IMR-90 (cell line): Measurements from ENCODE around the gene NPS.

Experiments
- CEBPB ChIP-seq: IDR thresholded peaks from 2 replicates; pipeline ENCODE4 v1.6.1; 2012; ENCODE audit warnings: low read depth, low read length, improper control_type of control experiment
- TF ChIP-seq, protein P1 (sequence below): conservative IDR thresholded peaks from 2 replicates; pipeline ENCODE4 v1.5.1; 2012; ENCODE audit warnings: mild to moderate bottlenecking, low read depth, low read length, improper control_type of control experiment

DNA sequence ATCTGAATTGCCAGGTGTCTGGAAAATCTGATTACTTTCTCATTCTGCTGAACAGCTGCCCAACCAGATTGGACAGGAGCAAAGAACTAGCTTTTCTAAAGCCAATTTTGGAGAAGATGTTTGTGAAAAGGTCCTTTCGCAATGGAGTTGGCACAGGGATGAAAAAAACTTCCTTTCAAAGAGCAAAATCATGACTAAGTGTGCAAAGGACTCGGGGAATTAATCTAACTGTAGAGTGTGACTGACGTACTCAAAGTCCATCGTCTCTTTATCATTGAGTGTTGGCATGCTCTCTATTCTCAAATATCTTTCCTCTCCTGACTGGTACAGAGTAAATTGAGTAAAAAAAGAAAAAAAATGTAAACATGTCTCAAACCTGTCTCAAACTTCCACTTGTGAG lies 3.3 kb downstream of the NPS start:
- TF ChIP-seq, protein P1, sequence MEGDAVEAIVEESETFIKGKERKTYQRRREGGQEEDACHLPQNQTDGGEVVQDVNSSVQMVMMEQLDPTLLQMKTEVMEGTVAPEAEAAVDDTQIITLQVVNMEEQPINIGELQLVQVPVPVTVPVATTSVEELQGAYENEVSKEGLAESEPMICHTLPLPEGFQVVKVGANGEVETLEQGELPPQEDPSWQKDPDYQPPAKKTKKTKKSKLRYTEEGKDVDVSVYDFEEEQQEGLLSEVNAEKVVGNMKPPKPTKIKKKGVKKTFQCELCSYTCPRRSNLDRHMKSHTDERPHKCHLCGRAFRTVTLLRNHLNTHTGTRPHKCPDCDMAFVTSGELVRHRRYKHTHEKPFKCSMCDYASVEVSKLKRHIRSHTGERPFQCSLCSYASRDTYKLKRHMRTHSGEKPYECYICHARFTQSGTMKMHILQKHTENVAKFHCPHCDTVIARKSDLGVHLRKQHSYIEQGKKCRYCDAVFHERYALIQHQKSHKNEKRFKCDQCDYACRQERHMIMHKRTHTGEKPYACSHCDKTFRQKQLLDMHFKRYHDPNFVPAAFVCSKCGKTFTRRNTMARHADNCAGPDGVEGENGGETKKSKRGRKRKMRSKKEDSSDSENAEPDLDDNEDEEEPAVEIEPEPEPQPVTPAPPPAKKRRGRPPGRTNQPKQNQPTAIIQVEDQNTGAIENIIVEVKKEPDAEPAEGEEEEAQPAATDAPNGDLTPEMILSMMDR: no peak
- no peak for TF ChIP-seq CEBPB
